Kidney (tissue), 14 donors: Measurements from ENCODE around the gene ZSCAN5A. TPM values are rescaled to one million over a fixed set of nuclear protein-coding genes. Genes with fewer than 3 reads are reported as not detected.
"Not testable (repeated sequence)": the region's sequence is repeated elsewhere in the genome, so short reads cannot be mapped to it uniquely, and the experiment has no call there.

ENCODE experiments used
- DNase-seq, 5 donors: peaks; one replicate each; pipeline ENCODE4 v3.0.0-alpha.2; 2013 to 2020
- FAIRE-seq: peaks from 2 replicates; lab custom pipeline; 2012; peaks lifted over from hg19 to GRCh38; lab: Jason Lieb, UNC
- H3K27ac ChIP-seq, 2 donors: one replicate each; pipeline ENCODE4 v1.7.0; 2013; ENCODE audit warnings: low read depth in 2 of 2, low read length in 2 of 2, inconsistent platforms in 1 of 2
- H3K27me3 ChIP-seq: one replicate; pipeline ENCODE4 v1.7.1; 2013; ENCODE audit warnings: low read length, inconsistent platforms; ENCODE audit not compliant: control insufficient read depth, insufficient read depth
- H3K36me3 ChIP-seq, 3 donors: one replicate each; pipeline versions ENCODE4 v1.7.0 to v1.7.1; 2013; ENCODE audit warnings: low read length in 3 of 3, control low read depth in 1 of 3, inconsistent platforms in 1 of 3; ENCODE audit not compliant: insufficient read depth in 3 of 3, control insufficient read depth in 2 of 3
- H3K4me1 ChIP-seq, 3 donors: one replicate each; pipeline versions ENCODE4 v1.7.0 to v1.7.1; 2013; ENCODE audit warnings: low read length in 3 of 3, inconsistent platforms in 1 of 3, low read depth in 1 of 3; ENCODE audit not compliant: control insufficient read depth in 2 of 3, insufficient read depth in 2 of 3
- H3K4me3 ChIP-seq, 3 donors: one replicate each; pipeline versions ENCODE4 v1.7.0 to v1.8.1; 2013; ENCODE audit warnings: low read length in 3 of 3, control low read depth in 1 of 3, inconsistent platforms in 1 of 3
- H3K9ac ChIP-seq, 3 donors: one replicate each; pipeline versions ENCODE4 v1.7.0 to v1.7.1; 2013; ENCODE audit warnings: low read length in 3 of 3, control low read depth in 1 of 3, inconsistent platforms in 1 of 3
- H3K9me3 ChIP-seq, 3 donors: one replicate each; pipeline versions ENCODE4 v1.7.0 to v1.7.1; 2013; ENCODE audit warnings: low read length in 3 of 3, control low read depth in 1 of 3, inconsistent platforms in 1 of 3; ENCODE audit not compliant: control insufficient read depth in 2 of 3, insufficient read depth in 1 of 3
- CTCF ChIP-seq: IDR thresholded peaks from 3 replicates; pipeline ENCODE4 v1.5.1; 2012; ENCODE audit warnings: mild to moderate bottlenecking, moderate library complexity, borderline replicate concordance; ENCODE audit not compliant: insufficient read depth; ENCODE audit errors: extremely low read depth
- intact Hi-C: fragments of 100-400 bp; cut with DNase I; formaldehyde crosslinking; loops from one replicate; pipeline ENCODE4 v1.11.1; 2022
- polyA plus RNA-seq: library from polyadenylated mRNA; stranded (reverse); fragments of 350-450 nt; fragmentation: Illumina TruSeq; extraction: RNeasy Lipid Tissue Mini Kit (QIAGEN cat#74804); gene quantifications from one replicate; pipeline ENCODE4 v1.2.3, GENCODE V29; 2014; ENCODE audit warnings: low read depth, low replicate concordance; ENCODE audit not compliant: insufficient read depth
- total RNA-seq: library from RNA; stranded (reverse); fragmentation: NEBNext Ultra II Directional; extraction: Animal tissue kit (Norgen Biotek cat#: 25700); gene quantifications from one replicate; pipeline ENCODE4 v1.2.1, GENCODE V29; 2021
- donor health status: control.
- donor health status: control.
- donor health status: control.
- donor health status: control.
- donor health status: control.
- donor health status: DM: yes; HTN: yes; CAD: no.
- donor health status: Normal renal cell carcinoma (clear cell type).

Gene ZSCAN5A
- total and polyA plus RNA-seq, 2 donors from 2014 or later, result 11.9 to 18.1 TPM

GRCh38 chr19:56253737-56254136 is 60.9 kb downstream of the ZSCAN5A start:
- H3K4me1 ChIP-seq, result no peaks in the 10 kb centered on the region
- H3K9me3 ChIP-seq, result no peaks in the 10 kb centered on the region
- no peak overlapping the region for H3K9ac ChIP-seq
- no peak overlapping the region for H3K27ac ChIP-seq
- no peaks in the 10 kb centered on the region for H3K27me3 ChIP-seq
- H3K36me3 ChIP-seq, result no peaks in the 10 kb centered on the region
- no peak overlapping the region for H3K4me3 ChIP-seq
- intact Hi-C loops, result no loop called here
- peak; percentile 61 for FAIRE-seq
- DNase-seq, result peak in 2 of 5 donors; percentile 52 to 84
- no peak for TF ChIP-seq CTCF

- Histone ChIP-seq H3K27me3 (no peaks in the 10 kb centered on the region), H3K9me3 (no peaks in the 10 kb centered on the region), H3K4me3 (no peak overlapping the region), H3K9ac (no peak overlapping the region), H3K36me3 (no peaks in the 10 kb centered on the region), H3K27ac (no peak overlapping the region), H3K4me1 (no peaks in the 10 kb centered on the region)
- intact Hi-C loops, result no loop called here
- FAIRE-seq, result no peak
- DNase-seq, result peak; percentile 83 to 90 (median 86)
- peak; percentile 61 for TF ChIP-seq CTCF
Measured at GRCh38 chr19:56252699-56253422, 61.8 kb downstream of the ZSCAN5A start.

DNA sequence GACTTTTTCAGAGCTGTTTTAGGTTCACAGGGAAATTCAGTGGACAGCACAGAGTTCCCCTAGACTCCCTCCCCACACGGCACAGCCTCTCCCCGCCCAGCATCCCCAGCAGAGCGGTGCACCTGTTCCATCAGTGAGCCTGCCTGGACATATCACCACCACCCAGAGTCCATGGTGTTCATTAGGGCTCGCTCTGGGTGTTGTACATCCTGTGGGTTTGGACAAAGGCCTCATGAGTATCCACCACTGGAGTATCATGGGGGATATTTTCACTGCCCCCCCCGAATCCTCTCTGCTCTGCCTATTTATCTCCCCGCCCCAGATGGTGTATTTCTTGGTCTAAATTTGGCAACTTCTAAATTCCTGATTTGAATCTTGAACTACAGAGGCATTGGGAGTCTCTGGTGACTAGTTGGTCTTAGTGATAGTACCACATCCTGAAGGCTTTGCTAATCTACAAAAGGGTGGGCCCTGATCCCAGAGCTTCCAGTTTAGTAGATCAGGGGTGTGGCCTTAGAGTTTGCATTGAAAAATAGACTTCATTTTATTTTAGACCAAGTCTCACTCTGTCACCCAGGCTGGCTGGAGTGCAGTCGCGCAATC is 65.8 kb downstream of the ZSCAN5A start:
- H3K4me3 ChIP-seq, H3K27me3 ChIP-seq, H3K9ac ChIP-seq, intact Hi-C loops, H3K9me3 ChIP-seq, DNase-seq, FAIRE-seq, H3K36me3 ChIP-seq, H3K4me1 ChIP-seq, H3K27ac ChIP-seq: not testable (repeated sequence)

DNA sequence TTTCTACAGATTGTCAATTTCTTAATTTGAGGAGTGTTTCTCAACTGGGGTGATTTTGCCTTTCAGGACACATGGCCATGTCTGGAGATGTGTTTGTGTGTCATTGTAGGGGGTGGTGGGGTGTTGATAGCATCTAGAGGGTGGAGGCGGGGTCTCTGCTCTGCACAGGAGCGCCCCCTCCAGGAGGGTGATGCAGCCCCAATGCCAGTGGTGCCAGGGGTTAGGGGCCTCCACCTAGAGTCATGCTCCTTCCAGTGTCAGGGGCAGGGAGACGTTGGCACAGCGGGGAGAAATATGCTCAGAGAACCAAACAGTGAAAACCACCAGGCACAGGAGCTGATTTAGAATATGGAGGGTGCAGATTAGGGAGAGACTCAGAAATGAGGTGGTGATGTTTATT is 68.9 kb downstream of the ZSCAN5A start:
- H3K9me3 ChIP-seq, intact Hi-C loops, H3K36me3 ChIP-seq, H3K27ac ChIP-seq, H3K9ac ChIP-seq, H3K27me3 ChIP-seq, H3K4me1 ChIP-seq, DNase-seq, H3K4me3 ChIP-seq, FAIRE-seq: not testable (repeated sequence)
